Measurements from ENCODE around the gene IQCK.
"Not testable (repeated sequence)": the region's sequence is repeated elsewhere in the genome, so short reads cannot be mapped to it uniquely, and the experiment has no call there.

IQCK gene, protein sequence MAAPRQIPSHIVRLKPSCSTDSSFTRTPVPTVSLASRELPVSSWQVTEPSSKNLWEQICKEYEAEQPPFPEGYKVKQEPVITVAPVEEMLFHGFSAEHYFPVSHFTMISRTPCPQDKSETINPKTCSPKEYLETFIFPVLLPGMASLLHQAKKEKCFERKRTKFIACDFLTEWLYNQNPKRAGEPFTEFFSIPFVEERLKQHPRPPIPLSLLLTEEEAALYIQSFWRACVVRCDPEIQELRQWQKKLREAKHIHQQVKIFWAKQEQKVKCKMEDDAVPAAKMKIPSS

DNA sequence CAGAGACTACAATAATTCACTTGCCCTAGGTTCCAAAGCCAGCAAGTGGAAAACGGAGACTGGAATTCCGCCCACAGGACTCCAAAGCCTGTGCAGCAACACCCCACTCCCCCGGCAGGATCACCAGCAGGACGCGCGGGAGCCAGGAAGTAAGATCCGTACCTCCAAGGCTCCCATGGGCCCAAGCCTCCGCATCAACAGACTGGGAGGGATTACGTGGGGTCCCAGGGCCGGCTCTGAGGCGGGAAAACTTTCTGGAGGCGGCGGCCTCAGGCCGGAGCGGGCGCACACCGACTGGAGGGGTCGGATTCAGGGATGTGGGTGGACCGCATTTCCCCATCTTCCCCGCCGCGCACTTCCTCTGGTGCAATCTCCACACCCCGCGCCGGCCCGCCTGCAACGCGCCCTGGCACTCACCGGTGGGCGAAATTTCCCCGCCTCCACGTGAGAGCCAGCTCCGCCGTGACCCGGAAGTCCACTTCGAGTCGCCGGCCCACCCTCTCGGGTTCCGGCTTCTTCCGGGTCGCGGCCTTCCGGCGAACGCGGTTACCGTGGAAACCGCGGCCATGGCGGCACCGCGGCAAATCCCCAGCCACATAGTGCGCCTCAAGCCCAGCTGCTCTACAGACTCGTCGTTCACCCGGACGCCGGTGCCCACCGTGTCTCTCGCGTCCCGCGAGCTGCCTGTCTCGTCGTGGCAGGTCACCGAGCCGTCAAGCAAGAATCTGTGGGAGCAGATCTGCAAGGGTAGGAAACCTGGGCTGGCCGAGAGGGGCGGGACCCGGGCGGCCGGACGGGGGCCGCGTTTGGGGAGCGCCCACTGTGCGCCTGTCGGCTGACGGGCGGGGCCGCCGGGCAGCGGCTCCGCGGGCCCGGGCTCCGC is at the start of gene IQCK, which contains the start of gene KNOP1:
IQCK (plus strand) TSS at position 531 of the 883 bp plus-strand sequence; CDS start at position 567, 36 bp downstream.
KNOP1 (minus strand) TSS at position 487 of the 883 bp plus-strand sequence. CDS start 3,192 bp downstream, outside the sequence.
- peak; percentile 94 for DNase-seq (ENCODE audit: low spot score)

DNA sequence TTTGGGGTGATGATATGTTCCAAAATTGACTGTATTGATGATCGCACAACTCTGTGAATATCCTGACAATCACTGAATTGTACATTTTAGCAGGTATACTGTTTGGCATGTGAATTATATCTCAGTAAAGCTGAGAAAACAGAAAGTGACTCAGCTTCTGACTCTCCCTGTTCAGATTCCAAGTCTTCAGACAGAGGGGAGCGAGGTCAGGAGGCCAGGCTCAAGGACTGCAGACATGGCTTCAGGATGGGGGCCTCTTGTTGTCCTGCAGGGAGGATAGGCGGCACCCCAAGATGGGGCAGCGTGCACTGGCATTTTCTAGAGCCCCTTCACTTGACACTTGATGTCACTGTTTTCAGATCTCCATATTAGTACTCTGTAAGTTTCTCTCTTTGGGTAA is 45.7 kb upstream of the IQCK start:
- no peak for DNase-seq (ENCODE audit: low spot score)

DNA sequence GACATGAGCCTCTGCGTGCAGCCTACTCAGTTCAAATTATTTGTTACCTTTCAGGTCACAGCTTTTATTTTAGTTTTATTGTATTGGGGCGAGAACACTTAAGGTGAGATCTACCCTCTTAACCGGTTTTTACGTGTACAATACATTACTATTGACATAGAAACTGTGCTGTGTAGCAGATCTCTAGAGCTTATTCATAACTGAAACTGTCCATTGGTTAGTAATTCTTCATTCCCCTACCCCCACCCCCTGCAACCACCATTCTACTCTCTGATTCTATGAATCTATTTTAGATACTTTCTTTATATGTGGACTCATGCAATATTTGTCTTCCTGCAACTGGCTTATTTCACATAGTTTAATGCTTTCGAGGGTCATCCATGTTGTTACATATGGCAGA is 43.6 kb upstream of the IQCK start:
- no peak for DNase-seq (ENCODE audit: low spot score)

DNA sequence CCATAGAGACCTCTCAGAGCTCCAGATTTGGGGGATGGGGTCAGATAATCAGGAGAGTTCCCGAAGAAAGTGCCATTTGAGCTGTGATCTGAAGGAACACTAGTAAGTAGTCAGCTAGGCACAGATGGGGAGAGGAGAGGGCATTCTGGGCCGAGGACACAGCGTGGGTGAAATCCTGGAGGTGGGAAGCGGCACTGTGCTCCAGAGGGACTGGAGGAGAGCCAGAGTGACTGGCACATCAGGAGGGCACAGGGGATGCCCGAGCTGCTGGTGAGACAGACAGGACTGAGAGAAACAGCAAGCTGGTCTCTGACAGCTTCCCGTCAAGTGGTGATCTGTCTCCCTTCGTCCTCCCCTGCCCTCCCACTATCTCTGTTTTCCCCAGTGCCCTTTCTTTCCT is 40.7 kb upstream of the IQCK start:
- DNase-seq (ENCODE audit: low spot score), result no peak

- no peak for DNase-seq (ENCODE audit: low spot score)
These were observed 39.3 kb upstream of the IQCK start for GRCh38 chr16:19678804-19679203.

GRCh38 chr16:19679281-19679680 is 38.8 kb upstream of the IQCK start:
- DNase-seq (ENCODE audit: low spot score), result not testable (repeated sequence)

DNA sequence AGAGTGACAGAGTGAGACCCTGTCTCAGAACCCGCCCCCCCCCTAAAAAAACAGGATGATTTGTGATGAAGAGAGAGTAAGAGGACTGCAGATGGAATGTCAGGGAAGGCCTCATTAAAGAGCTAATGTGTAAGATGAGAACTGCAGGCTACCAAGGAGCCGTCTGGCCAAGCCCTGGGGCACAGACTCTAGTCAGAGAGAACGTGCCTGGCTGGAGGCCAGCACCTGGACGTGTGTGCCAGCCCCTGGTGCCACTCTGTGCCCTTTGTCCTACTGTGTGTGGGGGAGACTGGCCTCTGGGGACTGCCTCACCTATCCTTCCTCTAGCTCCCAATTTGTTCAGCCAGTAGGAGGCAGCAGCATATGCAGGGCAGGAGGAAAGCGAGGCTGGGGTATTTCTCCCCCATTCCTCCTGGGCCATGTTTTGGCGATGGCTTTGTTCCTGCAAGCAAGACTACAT is 37.2 kb upstream of the IQCK start:
- no peak for DNase-seq (ENCODE audit: low spot score)

- DNase-seq (ENCODE audit: low spot score), result no peak
These were observed 36.4 kb upstream of the IQCK start for GRCh38 chr16:19681637-19682036.

DNA sequence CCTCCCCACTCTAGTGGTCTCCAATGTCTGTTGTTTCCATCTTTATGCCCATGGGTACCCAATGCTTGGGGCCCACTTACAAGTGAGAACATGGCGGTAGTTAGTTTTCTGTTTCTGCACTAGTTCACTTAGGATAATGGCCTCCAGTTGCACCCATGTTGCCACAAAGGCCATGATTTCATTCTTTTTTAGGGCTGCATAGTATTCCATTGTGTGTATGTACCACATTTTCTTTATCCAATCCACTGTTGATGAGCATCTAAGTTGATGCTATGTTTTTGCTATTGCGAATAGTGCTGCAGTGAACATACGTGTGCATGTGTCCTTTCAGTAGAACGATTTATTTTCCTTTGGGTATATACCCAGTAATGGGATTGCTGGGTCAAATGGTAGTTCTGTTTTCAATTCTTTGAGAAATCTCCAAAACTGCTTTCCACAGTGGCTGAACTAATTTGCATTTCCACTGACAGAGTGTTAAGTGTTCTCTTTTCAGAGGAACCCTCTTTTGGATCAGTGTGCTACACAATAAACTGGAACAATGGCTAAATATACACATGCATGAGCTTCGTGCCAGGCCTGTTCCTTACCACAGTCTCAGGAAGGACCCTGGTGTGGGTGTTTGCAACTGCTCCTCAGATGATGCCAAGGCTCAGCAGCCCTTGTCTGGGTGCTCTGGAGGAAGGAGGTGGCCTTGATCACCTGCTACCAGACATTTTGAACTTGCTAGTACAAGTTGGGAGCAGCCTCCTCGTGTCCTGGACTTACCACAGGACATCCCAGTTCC is 34.4 kb upstream of the IQCK start:
- no peak for DNase-seq (ENCODE audit: low spot score)

GRCh38 chr16:19685176-19685575 is 32.9 kb upstream of the IQCK start:
- no peak for DNase-seq (ENCODE audit: low spot score)

GRCh38 chr16:19687279-19687678 is 30.8 kb upstream of the IQCK start:
- no peak for DNase-seq (ENCODE audit: low spot score)

- no peak for DNase-seq (ENCODE audit: low spot score)
These were observed 29.6 kb upstream of the IQCK start for GRCh38 chr16:19688396-19689024.

- DNase-seq (ENCODE audit: low spot score), result no peak
These were observed 28.7 kb upstream of the IQCK start for GRCh38 chr16:19689342-19689741.

DNA sequence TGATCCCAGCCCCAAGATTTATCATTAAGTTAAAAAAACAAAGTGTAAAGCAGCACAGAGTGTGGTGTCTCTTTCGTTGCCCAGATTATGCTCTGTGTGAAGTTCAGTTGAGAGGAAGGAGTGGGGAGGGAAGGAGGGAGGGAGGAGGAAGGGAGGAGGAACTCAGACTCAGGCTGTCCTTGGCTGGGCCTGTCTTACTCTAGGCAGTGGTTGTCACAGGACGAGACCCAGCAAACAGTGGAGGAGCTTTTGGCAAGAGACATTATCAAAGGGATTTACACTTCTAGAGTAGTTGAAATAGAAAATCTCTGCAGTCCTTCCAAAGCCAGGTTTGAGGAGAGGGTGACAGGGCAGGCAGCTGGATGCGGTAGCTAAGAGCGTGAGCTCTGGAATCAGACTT is 27.9 kb upstream of the IQCK start:
- no peak for DNase-seq (ENCODE audit: low spot score)

GRCh38 chr16:19691161-19691711 is 26.8 kb upstream of the IQCK start:
- DNase-seq (ENCODE audit: low spot score), result no peak

DNA sequence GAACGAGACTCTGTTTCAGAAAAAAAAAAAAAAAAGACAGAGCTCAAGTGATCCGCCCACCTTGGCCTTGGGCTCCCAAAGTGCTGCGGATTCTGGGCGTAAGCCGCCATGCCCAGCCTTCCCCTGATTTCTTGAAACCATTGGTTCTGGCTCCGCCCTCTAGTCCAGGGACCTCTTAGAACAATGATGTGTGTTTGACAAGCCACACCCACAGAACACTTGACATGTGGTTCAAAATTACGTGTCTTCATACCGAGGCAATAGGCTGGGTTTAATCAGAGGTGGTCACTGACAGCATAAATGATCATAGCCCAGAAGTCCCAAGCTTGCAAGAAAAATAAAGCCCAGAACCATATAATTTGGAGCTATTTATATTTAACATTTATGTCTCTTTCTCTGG is 23.1 kb upstream of the IQCK start:
- DNase-seq (ENCODE audit: low spot score), result no peak

- DNase-seq (ENCODE audit: low spot score), result no peak
These were observed 21.7 kb upstream of the IQCK start for GRCh38 chr16:19696328-19696727.

DNA sequence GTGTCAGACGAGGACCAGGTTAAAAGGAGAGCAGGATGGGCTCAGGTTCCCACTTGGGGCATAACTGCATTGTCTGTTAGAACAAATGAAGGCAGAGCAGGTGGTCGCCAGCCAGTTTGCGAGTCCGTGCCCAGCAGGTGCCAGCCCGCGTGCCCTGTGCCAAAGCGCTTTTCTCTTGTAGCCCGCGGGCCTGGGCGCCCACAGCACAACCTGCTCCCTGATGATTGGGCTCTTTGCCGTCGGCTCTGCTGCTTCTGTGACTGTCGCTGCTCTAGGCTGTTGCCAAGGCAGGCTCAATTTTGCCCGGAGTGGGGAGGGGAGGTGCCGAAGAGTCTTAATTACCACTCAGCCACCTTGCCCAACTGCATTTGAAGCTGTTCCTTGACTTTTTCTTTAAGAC is 21.1 kb upstream of the IQCK start:
- DNase-seq (ENCODE audit: low spot score), result no peak

- DNase-seq (ENCODE audit: low spot score), result no peak
These were observed 20.2 kb upstream of the IQCK start for GRCh38 chr16:19697756-19698318.

DNA sequence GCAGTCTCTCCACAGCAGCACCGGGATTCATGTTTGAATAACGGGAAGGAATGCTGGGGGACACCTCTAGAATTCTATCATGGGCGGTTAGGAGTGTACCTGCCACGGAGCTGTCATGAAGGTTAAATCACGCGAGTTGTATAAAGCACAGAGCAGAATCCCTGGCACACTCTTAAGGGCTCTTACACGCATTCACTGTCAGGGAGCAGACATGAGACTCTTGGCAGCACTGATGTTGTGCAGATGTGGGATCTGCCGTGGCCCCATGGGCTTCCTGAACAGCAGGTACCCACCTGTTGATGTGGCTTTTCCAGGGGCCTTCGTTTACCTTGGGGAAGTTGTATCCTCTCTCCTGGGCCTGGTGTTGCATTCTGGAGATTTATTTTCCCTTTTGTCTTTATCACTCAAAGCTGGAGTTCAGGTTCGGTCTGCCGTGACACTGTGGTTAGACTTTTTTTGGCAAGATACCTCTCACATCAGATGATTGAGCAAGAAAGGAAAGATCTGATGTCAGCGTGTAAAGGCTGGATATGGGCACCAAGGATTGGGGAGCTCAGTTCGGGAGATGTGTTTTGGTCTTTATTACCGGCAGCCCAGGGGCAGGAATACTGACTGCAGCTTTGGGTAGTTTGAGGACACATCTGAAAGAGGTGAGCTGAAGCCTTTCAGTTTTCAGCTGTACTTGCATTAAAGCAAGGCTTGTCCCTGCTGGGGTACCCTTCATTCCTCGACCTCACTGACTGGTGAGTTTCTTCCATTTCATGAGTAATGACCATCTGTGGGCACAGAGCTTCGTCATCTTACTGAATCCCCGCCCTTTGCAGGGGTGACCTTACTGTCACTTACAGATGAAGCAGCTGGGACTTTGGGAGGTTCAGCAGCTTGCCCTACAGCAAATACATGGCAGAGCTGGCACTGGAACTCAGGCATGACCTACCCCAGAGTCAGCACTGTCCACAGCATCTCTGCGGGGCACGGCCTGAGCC is 19.3 kb upstream of the IQCK start:
- DNase-seq (ENCODE audit: low spot score), result no peak

Data from germinal center (tissue), 1 donor.